Vagina (tissue), 2 donors: ENCODE measurements around the gene LCOR. TPM values are rescaled to one million over a fixed set of nuclear protein-coding genes. Genes with fewer than 3 reads are reported as not detected.

Experiments used
- microRNA counts, 2 donors: library from miRNA; unstranded; fragments of <30 nt; microRNA quantifications; one replicate each; lab custom pipeline; 2016 to 2017
- microRNA-seq: library from miRNA; unstranded; fragments of <30 nt; microRNA quantifications from one replicate; pipeline ENCODE4, GENCODE V29; 2017; ENCODE audit warnings: borderline number of aligned reads, borderline replicate concordance
- small RNA-seq: library from RNA; depleted of rRNA; stranded (forward); fragments of <200 nt; gene quantifications from one replicate; pipeline ENCODE3, GENCODE V24; 2016
- total RNA-seq: library from RNA; depleted of rRNA; stranded (reverse); fragments of >200 nt; gene quantifications from one replicate; pipeline ENCODE4 v1.2.3, GENCODE V29; 2016

LCOR gene
- total RNA-seq, 1 donor from 2014 or later: 85.2 TPM

MicroRNA genes within 50 kb of the gene (microRNA counts, 767-probe panel; counts per million panel counts)
- microRNA hsa-miR-607 (lab: Ali Mortazavi, UCI): 238 to 261 counts per million in 2 donors

Small RNA genes lying within 50 kb of the gene (microRNA-seq; reads per million reads assigned to microRNA genes)
- gene MIR607: not detected

Small RNA genes lying within 50 kb of the gene (small RNA-seq; reads per million reads assigned to genes)
- gene HMGN2P35 (not detected), gene MIR607 (not detected)

Other genes starting within 250 kb of the LCOR start
- gene TM9SF3, start 245.3 kb upstream of the LCOR start, total RNA-seq: 58.4 TPM
- gene PIK3AP1, start 111.8 kb upstream of the LCOR start, total RNA-seq: 5.9 TPM